MG63 (cell line): ENCODE results near the gene WDFY2. TPM values are rescaled to one million over a fixed set of nuclear protein-coding genes. Genes with fewer than 3 reads are reported as not detected.
"Not testable (repeated sequence)": the region's sequence is repeated elsewhere in the genome, so short reads cannot be mapped to it uniquely, and the experiment has no call there.

Experiments
- DNase-seq: peaks from one replicate; pipeline ENCODE4 v3.0.0-alpha.2; 2020
- H3K27me3 ChIP-seq: fragments of 250-450 bp; sonication (Bioruptor Pico); 2 replicates; pipeline ENCODE4 v1.5.1; 2020; ENCODE audit warnings: mild to moderate bottlenecking, moderate library complexity
- H3K36me3 ChIP-seq: fragments of 250-450 bp; sonication (Bioruptor Pico); 2 replicates; pipeline ENCODE4 v1.5.1; 2020; ENCODE audit warnings: mild to moderate bottlenecking, moderate library complexity
- H3K4me3 ChIP-seq: fragments of 250-450 bp; sonication (Bioruptor Pico); 2 replicates; pipeline ENCODE4 v1.5.1; 2020; ENCODE audit warnings: mild to moderate bottlenecking, moderate library complexity
- H3K9me3 ChIP-seq: fragments of 250-450 bp; sonication (Bioruptor Pico); 2 replicates; pipeline ENCODE4 v1.5.1; 2020; ENCODE audit warnings: mild to moderate bottlenecking, moderate library complexity
- total RNA-seq: library from RNA; depleted of rRNA; stranded (reverse); fragments of >200 nt; shearing (Covaris generic); gene quantifications from 2 replicates; pipeline ENCODE4 v1.2.3, GENCODE V29; 2014; ENCODE audit warnings: low replicate concordance

WDFY2 gene
- total RNA-seq, 1 experiment from 2014 or later: 1.8 TPM

DNA sequence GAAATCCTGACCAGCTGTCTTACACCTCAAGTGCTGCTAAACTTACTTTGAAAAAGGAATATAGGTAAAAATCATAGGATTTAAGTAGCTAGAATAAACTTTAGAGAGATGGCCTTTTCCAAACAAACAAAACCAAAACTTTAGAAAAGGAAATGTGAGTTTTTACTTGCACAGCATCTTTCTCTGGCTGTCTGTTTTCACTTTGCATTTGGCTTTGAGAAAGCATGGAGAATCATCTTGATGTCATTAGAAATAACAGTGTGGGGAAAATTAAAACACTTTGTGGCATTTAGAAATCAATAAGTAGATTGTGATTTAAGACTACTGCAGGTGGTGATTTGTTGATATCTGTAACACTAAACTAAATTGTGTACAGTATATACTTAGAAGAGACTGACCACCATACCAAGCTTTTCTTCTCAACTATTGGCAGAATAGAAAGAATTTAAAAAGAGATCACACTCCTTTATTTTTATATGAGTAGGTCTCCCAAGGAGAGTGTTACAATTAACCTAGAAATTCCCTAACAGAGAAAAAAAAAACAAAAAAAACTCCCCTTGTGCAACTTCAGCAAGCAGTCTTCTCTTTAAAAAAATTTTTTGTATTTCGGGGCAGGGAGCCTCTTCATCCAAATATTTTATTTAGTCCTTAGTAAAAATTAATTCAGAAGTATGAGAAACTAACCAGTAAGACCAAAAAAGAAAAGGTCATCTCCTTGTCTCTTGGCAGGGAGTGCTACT is 6.1 kb downstream of the WDFY2 start:
- no peak for DNase-seq
- no peaks in the 10 kb centered on the region for H3K9me3 ChIP-seq
- no peak overlapping the region for H3K4me3 ChIP-seq
- no peaks in the 10 kb centered on the region for H3K27me3 ChIP-seq
- H3K36me3 ChIP-seq: no peaks in the 10 kb centered on the region

DNA sequence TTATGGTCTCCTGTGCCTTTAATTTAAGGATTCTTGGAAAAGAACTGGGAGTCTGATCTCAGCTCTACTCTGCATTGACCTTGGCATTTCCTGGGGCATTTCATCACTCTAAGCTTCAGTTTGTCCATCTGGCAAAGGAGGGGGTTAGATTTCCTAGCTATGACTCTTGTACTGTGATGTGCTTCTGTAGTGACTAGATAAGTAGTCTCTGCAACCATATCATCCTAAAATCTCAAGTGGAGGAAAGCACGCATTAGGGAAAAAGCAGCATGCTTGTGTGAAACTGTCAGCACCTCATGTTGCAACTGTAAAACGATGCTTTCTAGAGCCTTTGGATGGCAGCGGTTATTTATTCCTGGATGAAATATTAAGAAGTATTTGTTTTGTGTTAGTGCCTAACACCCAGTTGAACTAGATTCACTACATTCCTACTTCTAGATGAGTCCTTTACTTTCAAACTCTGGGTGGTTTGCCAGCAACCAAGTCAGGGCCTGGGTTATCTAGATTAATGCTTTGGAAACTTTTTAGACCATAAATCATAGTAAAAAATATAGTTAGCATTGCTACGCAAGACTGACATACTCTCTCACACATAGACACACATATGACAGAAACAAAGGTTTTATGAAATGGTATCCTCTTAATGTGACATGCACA is 6.8 kb downstream of the WDFY2 start:
- Histone ChIP-seq H3K27me3 (no peaks in the 10 kb centered on the region), H3K9me3 (no peaks in the 10 kb centered on the region), H3K4me3 (no peak overlapping the region), H3K36me3 (no peaks in the 10 kb centered on the region)
- DNase-seq: peak; percentile 65

DNA sequence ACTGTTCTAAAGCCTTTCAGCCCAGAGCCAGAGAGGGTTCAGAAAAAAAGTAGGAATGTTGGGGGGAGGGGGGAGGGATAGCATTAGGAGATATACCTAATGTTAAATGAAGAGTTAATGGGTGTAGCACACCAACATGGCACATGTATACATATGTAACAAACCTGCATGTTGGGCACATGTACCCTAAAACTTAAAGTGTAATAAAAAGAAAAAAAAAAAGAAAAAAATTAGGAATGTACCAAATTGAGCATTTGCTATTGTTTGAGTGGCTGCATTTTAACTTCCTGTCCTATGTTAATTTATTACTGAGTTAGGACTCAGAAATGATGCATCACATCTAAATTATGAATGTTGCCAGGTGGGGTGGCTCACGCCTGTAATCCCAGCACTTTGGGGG is 7.7 kb downstream of the WDFY2 start:
- not testable (repeated sequence) for H3K9me3 ChIP-seq, H3K36me3 ChIP-seq, H3K4me3 ChIP-seq, DNase-seq, H3K27me3 ChIP-seq

DNA sequence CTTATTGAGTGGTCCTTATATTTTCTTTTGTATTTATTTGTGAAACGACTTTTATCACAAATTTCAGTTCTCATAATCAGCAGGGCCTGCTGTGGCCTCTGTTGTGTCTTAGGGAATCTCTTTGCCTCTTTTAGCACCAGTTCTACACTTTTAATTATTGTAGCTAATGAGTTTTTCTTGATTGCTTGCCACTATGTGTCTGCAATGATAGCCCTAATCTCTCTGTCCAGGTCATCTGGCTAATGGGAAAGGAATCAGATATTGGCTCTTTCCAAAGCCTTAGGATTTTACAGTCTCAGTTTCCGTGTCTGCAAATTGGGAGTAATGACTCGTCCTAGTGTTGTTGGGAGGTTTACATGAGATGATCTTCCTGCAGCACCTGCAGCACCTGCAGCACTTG is 10.2 kb downstream of the WDFY2 start:
- H3K27me3 ChIP-seq: no peaks in the 10 kb centered on the region
- H3K9me3 ChIP-seq: no peaks in the 10 kb centered on the region; the same call in 1 of the 2 replicates
- H3K36me3 ChIP-seq: no peaks in the 10 kb centered on the region
- DNase-seq: no peak
- H3K4me3 ChIP-seq: no peak overlapping the region

GRCh38 chr13:51595416-51595815 is 11.2 kb downstream of the WDFY2 start:
- no peak for DNase-seq
- no peaks in the 10 kb centered on the region for H3K36me3 ChIP-seq
- H3K4me3 ChIP-seq: no peak overlapping the region
- no peaks in the 10 kb centered on the region; the same call in 1 of the 2 replicates for H3K9me3 ChIP-seq
- H3K27me3 ChIP-seq: no peaks in the 10 kb centered on the region

- no peaks in the 10 kb centered on the region for H3K27me3 ChIP-seq
- H3K4me3 ChIP-seq: no peak overlapping the region
These were observed 12.3 kb downstream of the WDFY2 start for GRCh38 chr13:51596541-51596940.

DNA sequence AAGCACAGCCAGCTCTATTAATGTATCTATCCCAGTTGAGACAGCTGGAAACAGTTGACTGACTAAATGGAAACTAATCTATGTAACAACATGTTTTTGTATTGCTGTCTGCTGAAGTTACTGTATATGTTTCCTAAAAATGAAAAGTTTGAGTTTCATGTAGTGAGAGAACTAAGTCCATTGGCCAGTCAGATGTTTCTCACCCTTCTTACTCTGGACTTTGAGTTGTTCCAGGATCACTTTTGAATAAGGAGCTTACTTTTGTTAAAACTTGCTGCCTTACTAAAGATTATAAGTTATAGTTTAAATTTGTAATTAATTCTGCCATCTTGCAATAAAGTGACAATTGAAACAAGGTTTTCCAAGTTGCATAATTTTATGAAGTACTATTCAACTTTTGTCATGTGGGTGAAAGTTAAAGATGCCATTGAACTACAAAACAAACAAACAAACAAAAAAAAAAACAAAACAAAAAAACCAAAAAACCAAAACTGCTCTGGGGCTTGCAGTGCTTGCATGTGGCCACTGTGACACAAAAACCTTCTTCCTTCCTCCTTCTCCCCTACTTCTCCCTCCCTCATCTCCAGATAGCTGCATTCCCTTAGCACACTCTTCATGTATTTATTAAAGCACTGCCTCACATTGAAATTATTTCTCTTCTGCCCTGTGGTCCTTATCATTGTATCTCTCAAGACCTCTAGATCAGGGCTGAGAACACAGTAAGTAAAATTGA is 15.3 kb downstream of the WDFY2 start:
- Histone ChIP-seq H3K9me3 (no peaks in the 10 kb centered on the region; the same call in 1 of the 2 replicates), H3K4me3 (no peak overlapping the region), H3K27me3 (no peaks in the 10 kb centered on the region), H3K36me3 (no peaks in the 10 kb centered on the region; the same call in 1 of the 2 replicates)
- no peak for DNase-seq

More at GRCh38 chr13:51596541-51596940, 12.3 kb downstream of the WDFY2 start:
- no peak for DNase-seq
- H3K9me3 ChIP-seq: no peaks in the 10 kb centered on the region; the same call in 1 of the 2 replicates
- H3K36me3 ChIP-seq: no peaks in the 10 kb centered on the region

GRCh38 chr13:51600703-51601102 is 16.4 kb downstream of the WDFY2 start:
- H3K27me3 ChIP-seq: no peaks in the 10 kb centered on the region
- no peak for DNase-seq
- H3K36me3 ChIP-seq: no peaks in the 10 kb centered on the region; the same call in 1 of the 2 replicates
- no peak overlapping the region for H3K4me3 ChIP-seq
- H3K9me3 ChIP-seq: no peaks in the 10 kb centered on the region; the same call in 1 of the 2 replicates

GRCh38 chr13:51601601-51602565 is 17.6 kb downstream of the WDFY2 start:
- Histone ChIP-seq H3K36me3 (no peaks in the 10 kb centered on the region; the same call in 1 of the 2 replicates), H3K4me3 (no peak overlapping the region), H3K9me3 (no peaks in the 10 kb centered on the region; the same call in 1 of the 2 replicates), H3K27me3 (no peaks in the 10 kb centered on the region)
- no peak for DNase-seq

- H3K27me3 ChIP-seq: no peaks in the 10 kb centered on the region
- no peaks in the 10 kb centered on the region; the same call in 1 of the 2 replicates for H3K36me3 ChIP-seq
- no peak overlapping the region for H3K4me3 ChIP-seq
- DNase-seq: no peak
- H3K9me3 ChIP-seq: peaks cover 4% of the 10 kb centered on the region; the same call in 1 of the 2 replicates
These were observed 19.5 kb downstream of the WDFY2 start for GRCh38 chr13:51603716-51604115.

- H3K27me3 ChIP-seq: no peaks in the 10 kb centered on the region
- no peaks in the 10 kb centered on the region; the same call in 1 of the 2 replicates for H3K36me3 ChIP-seq
- peaks cover 4% of the 10 kb centered on the region; the same call in 1 of the 2 replicates for H3K9me3 ChIP-seq
- no peak for DNase-seq
- no peak overlapping the region for H3K4me3 ChIP-seq
These were observed 21.4 kb downstream of the WDFY2 start for GRCh38 chr13:51605698-51606097.

DNA sequence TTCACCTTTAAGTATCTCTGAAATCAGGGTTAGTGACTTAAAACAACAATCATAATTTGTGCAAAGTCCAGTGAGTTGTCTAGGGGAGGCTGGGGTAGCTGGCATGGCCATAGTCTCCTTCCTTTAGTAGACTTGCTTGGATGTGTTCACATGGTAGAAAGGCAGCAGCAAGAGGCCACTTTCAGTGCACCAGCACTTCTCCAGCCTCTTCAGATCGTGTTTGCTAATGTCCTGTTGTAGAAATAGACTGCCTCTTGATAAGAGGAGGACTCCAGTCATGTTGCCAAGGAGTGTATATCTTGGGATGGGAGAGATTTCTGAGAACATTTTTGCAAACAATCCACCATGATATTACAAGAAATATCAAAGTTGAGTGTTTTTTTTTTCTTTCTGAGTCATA is 22.9 kb downstream of the WDFY2 start:
- Histone ChIP-seq H3K27me3 (no peaks in the 10 kb centered on the region), H3K4me3 (no peak overlapping the region), H3K9me3 (peaks cover 4% of the 10 kb centered on the region; the same call in 1 of the 2 replicates), H3K36me3 (no peaks in the 10 kb centered on the region; the same call in 1 of the 2 replicates)
- DNase-seq: no peak

GRCh38 chr13:51608857-51609406 is 24.7 kb downstream of the WDFY2 start:
- DNase-seq: no peak
- Histone ChIP-seq H3K36me3 (no peaks in the 10 kb centered on the region), H3K9me3 (peaks cover 4% of the 10 kb centered on the region; the same call in 1 of the 2 replicates), H3K27me3 (no peaks in the 10 kb centered on the region), H3K4me3 (no peak overlapping the region)

DNA sequence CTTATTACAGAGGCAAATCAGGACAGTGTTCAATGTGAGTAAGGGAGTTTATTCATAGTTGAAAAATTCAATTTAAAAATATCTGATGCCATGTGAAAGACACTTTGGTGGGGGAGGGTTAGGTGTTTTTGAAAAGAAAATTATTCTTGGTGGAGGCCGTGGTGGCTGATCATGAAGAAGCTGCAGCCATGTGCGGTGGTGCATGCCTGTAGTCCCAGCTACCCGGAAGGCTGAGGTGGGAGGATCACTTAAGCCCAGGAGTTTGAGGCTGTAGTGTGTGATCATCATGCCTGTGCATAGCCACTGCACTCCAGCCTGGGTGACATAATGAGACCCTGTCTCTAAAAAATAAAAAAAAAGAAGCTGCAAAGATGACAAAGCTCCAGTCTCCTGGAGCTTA is 28.6 kb downstream of the WDFY2 start:
- Histone ChIP-seq H3K36me3 (no peaks in the 10 kb centered on the region), H3K4me3 (no peak overlapping the region), H3K27me3 (no peaks in the 10 kb centered on the region), H3K9me3 (peaks cover 2% of the 10 kb centered on the region; the same call in 1 of the 2 replicates)
- no peak for DNase-seq

- H3K27me3 ChIP-seq: no peaks in the 10 kb centered on the region
- DNase-seq: no peak
- H3K4me3 ChIP-seq: no peak overlapping the region
These were observed 29.3 kb downstream of the WDFY2 start for GRCh38 chr13:51613535-51613934.

DNA sequence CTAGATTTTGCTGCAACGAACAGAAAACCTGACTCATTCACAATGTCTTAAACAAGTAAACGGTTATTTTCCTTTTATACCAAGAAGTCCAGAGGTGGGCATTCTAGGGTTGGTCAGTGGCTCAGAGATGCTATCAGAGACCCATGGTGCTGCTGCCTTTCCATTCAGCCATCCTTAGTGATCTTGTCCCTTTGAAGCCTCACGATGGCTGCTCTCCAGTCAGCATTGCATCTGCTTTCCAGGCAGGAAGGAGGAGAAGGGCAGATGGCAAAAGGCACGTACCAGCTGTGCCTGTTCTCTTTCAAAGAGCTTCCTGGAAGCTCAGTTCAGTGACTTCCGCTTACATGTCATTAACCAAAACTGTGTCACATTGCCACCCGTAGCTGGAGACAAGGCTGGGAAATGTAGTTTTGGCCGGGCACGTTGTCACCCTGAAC is 30.1 kb downstream of the WDFY2 start:
- H3K4me3 ChIP-seq: no peak overlapping the region
- H3K9me3 ChIP-seq: no peaks in the 10 kb centered on the region
- H3K36me3 ChIP-seq: no peaks in the 10 kb centered on the region
- H3K27me3 ChIP-seq: no peaks in the 10 kb centered on the region
- DNase-seq: no peak

More at GRCh38 chr13:51613535-51613934, 29.3 kb downstream of the WDFY2 start:
- Histone ChIP-seq H3K9me3 (no peaks in the 10 kb centered on the region), H3K36me3 (no peaks in the 10 kb centered on the region)
